Activated naive CD4-positive, alpha-beta T cell (primary cell): Measurements from ENCODE around the gene SIK2.
"Not testable (repeated sequence)": the region's sequence is repeated elsewhere in the genome, so short reads cannot be mapped to it uniquely, and the experiment has no call there.

Source experiments
- DNase-seq, 4 experiments: peaks; one replicate each; lab custom pipeline; 2025; lab: John Stamatoyannopoulos, UW

SIK2 gene

DNA sequence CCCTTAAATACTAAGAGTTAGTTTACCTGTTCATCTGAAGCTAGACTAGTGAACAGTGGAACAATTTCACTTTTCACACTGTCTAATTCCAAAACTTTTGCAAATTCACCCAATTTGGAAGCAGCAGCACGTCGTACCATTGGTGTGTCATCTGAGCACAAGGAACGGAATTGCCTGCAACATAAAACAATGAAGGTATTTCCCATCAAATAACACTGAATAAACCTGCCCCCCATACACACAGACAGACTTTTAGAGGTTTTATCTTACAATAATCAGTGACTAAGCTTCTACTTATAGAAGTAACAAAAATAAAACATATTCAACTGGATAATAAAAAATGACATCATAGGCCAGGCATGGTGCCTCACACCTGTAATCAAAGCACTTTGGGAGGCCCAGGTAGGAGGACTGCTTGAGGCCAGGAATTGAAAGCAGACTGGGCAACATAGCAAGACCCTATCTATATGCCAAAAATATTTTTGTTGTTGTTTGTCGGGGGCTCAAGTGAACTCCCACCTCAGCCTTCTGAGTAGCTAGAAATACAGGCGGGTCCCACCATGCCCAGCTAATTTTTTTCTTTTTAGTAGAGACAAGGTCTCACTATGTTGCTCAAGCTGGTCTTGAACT lies 157.6 kb downstream of the SIK2 start:
- no peak for DNase-seq

DNA sequence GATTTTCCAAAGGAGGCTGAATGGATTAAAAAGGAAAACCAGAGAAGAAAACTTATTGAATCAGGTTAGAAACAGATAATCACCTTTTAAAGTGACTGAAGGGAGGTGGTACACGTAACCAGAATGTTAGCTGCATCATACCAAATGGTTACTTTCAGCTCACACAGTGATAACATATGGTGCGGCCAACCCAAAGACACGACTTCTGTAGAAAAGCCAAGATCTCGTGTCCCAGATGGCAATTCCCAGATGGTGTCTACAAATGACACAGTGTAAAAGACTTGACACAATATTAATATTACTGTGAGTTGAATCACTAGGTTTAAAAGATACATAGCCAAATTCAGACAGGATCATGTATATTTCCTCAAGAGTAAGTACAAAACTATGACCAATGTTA lies 158.8 kb downstream of the SIK2 start:
- DNase-seq, result no peak

DNA sequence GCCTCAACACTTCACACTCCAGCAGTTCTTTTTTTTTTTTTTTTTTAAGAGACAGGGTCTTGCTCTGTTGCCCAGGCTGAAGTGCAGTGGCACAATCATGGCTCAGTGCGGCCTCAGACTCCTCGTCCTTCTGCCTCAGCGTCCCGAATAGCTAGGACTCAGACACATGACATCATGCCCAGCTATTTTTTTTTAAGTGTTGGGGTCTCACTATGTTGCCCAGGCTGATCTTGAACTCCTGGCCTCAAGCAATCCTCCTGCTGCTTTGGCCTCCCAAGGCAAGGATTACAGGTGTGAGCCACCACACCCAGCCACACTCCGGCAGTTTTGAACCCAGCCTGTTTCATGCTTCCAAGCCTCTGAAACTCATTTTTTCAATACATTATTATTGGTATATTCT lies 160.3 kb downstream of the SIK2 start:
- no peak for DNase-seq

DNA sequence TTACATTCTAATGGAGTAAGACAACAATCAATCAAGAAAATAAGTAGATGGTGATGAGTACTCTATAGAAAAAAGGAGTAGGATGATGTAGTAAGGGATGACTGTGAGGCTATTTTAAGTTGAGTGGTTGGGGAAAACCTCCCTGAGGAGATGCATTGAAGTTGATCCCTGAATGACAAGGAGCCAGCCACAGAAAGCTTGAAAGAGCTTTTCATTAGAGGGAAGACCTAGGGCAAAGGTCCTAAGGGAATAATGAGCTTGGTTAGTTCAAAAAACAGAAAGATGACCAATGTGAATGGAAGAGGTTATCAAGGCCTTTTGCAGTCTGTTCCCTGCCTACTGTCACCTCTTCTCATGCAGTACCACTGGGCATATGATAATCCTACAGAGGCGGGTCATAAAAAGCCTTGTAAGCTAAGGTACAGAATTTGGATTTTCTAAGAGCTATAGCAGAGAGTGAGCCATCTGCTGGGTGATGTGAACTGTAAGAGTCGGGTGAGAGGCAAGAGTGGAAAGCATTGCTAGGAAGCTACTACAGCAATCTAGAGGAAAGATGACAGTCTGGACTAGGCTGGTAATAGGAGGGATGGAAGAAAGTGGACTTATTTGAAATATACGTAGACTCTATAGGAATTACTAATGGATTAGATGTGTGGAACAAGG lies 160.9 kb downstream of the SIK2 start:
- no peak for DNase-seq

DNA sequence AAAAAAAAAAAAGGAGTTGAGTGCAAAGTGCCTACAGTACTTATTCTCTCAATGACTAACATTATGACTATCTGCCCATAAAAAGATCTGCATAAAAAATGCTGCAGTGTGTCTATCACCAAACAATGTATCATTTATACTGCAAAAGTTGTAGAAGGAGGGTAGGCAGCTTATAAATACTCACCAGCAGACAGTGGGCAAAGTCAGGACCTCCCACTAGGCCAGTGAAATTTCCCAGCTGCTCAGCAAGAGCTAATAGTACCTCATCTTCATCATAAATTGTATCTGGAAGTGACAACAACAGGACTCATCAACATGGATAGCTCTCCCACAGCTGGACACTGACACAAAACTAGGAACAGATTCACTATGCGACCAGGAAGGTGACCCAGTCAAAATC lies 162.4 kb downstream of the SIK2 start:
- no peak for DNase-seq

DNA sequence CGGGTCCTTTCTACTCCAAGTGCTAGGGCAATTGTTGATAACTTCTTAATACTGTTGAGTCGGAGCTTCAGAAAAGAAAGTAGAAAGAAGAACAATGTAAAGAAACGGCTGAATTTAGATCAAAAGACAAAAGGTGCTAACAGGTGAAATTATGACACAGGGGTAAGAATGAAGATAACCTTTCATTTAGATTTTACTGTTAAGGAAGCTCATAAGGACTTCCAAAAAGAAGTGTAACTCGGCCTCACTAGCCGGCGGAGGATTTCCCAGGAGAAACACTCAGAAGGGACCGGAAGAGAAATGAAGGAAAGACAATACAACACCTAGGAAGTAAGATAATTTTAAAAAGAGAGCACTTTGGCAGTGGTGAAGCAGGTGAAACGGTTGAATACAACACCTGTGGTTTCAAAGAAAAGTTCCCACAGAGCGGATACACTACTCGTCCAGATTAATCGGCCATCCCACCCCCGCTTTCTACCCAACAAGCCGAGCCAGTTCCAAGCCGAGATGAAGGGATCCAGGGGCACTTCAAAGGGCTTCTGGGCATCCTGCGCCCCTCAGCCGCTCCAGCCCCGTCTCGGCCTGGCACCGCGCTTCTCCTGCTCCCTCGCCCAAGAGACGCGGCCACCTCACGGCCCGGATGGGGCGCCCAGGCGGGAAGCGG lies 163.2 kb downstream of the SIK2 start:
- no peak for DNase-seq

DNA sequence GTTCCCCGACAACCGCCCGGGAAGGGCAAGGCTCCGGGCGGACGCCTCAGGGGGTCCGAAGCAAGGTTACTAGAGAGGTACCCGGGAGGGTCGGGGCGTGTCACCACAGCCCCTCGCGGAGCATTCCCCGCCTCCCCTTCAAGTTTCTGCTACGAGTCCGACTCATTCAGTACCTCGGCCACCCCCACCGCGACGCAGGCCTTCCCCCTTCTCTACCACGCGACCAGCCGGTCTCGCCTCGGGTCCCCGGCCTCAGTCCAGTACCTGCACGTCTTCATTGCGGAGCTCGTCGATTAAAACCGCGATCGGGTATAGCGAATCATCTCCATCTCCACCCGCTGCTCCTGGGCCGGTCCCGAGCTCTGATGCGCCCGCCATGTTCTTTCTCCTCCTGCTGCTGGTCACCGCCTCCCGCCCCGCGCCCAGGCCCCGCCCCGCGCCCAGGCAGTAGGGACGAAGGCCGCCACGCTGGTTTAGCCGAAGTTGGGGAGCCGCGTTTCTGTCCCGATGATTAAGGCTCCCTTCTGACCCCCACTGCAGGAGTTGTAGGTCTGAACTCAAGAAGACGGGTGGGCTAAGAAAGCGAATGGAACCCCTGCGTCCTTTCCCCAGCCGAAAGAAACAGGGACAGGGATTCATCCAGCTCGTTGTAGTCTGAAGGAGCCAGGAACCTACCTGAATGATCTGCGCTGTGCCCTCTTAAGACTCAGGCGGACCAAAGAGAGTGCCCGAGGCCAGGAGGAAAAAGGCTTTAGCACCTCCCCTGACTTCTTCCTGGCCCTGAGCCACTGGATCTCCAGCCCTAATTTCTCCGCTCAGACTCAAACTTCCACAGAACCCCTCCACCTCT lies 164.0 kb downstream of the SIK2 start, which contains the start of gene PPP2R1B:
TSS of gene PPP2R1B (minus strand) at position 406 of the 850 bp plus-strand sequence. CDS start at position 378, 28 bp downstream.
- DNase-seq, result peak; percentile 61 to 82 (median 70)

DNA sequence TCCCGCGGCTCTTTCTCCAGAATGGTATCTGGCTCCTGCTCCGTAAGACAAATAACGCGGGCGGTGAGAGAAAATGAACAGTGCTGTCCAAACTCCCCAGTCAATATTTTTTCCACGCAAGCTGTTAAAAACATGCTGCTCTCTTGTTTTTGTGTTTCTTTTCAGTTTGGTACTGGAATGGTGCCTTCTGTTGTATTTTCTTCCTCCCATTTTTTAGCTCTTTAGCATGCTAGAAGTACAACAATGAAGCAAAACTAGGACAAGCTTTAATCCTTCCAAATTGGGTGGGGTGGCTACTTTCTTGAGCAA lies 164.5 kb downstream of the SIK2 start:
- no peak for DNase-seq

DNA sequence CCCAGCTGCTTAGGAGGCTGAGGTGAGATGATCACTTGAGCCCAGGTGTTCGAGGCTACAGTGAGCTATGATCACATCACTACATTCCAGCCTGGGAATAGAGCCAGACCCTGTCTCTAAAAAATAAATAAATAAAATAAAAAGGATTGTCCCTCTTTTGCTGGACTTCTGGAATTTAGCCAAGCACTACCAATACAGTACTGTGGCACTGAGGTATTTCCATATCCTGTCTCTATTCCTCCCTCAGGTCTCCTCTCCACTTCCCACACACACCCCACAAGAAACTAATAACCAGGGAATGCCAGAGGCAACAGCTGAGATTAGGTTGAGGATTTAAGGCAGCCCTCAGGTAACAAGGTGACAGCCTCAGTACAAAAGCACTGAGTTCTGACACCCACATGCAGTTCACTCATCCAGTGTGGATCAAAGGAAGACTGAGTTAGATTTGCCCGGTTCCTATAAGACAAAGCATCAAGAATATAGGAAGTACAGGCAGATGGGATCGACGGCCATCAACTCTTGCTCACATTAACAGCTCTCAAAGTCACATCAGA lies 168.4 kb downstream of the SIK2 start:
- no peak for DNase-seq

DNA sequence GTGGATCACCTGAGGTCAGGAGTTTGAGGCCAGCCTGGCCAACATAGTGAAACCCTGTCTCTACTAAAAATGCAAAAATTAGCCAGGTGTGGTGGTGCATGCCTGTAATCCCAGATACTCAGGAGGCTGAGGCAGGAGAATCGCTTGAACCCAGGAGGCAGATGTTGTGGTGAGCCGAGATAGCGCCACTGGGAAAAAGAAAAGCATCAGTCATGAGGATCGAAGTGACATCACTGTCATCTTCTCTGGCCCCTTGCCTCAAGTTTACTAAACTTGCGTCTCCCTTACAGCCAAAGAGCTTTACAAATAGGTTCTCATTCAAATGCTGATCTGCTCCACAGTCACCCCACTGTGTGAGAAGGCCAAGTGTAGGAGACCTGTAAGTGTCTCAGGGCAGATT lies 169.0 kb downstream of the SIK2 start:
- DNase-seq, result not testable (repeated sequence)

DNA sequence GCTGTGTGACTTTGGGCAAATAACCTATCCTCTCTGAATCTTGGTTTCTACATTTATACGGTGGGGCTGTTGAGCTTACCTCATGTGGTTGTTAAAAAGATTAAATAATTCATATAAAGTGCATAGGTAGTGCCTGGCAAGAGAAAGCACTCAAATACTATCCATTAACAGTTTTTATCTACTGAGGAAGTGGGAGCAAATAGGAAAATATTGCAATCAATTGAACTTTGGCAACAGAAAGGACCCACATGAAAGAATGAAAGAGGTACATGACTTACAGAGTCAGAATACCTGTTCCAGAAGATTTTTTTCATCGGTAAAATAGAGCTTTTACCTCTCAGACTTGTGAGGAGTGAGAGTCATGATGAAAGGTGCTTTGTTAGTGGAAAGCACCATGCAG lies 170.3 kb downstream of the SIK2 start:
- DNase-seq, result no peak

DNA sequence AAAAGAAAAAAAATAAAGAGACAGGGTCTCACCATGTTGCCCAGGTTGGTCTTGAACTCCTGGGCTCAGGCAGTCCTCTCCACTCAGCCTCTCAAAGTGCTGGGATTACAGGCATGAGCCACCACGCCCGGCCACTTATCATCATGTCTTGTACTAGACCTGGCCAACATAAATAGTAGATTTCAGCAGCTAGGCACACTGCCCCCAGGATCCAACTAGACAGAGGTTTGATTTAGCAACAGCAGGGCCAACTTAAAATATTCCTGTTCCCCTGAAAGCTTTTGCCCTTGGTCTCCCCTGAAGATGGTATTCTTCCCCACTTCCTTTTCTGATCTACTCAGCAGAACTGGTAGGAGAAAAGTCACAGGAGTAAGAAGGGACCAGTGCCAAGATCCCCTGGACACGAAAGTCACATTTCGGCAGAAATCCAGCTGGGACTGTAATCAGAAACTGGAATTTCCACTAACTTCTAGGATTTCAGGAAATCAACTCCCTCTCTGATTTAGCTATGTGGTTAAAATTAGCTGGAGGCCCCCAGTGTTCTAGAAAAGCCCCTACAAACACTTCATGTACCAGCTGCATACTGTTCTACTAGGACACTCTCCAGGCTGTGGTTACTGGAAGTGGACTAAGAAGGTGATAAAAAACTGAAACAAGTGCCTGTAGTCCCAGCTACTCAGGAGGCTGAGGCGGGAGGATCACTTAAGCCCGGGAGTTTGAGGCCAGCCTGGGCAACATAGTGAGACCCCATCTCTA lies 172.9 kb downstream of the SIK2 start:
- DNase-seq, result no peak

DNA sequence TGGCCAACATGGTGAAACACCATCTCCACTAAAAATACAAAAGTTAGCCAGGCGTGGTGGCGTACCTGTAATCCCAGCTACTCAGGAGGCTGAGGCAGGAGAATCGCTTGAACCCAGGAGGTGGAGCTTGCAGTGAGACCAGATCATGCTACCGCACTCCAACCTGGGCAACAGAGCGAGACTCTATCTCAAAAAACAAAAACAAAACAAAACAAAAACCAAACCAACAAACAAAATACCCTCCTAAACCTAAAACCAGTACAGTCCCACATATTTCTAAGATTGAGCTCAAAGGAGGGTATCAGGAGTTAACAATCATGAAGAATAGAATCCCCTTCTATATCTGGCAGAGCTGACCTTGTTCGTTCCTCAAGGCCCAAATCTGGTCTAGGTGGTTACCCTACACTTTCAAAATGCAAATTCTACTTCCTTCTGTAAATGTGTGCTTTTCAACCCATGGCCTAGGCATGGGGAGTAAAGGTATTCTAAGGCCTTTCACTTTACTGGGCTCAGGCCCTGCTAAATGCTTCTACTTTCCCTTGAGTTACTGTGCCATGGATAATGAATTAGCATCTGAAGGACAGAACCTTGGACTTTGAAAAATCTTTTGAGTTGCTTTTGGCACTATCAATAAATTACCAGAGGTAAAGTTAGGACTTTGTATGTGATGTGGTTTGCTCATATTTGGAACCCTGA lies 174.3 kb downstream of the SIK2 start:
- DNase-seq, result no peak

DNA sequence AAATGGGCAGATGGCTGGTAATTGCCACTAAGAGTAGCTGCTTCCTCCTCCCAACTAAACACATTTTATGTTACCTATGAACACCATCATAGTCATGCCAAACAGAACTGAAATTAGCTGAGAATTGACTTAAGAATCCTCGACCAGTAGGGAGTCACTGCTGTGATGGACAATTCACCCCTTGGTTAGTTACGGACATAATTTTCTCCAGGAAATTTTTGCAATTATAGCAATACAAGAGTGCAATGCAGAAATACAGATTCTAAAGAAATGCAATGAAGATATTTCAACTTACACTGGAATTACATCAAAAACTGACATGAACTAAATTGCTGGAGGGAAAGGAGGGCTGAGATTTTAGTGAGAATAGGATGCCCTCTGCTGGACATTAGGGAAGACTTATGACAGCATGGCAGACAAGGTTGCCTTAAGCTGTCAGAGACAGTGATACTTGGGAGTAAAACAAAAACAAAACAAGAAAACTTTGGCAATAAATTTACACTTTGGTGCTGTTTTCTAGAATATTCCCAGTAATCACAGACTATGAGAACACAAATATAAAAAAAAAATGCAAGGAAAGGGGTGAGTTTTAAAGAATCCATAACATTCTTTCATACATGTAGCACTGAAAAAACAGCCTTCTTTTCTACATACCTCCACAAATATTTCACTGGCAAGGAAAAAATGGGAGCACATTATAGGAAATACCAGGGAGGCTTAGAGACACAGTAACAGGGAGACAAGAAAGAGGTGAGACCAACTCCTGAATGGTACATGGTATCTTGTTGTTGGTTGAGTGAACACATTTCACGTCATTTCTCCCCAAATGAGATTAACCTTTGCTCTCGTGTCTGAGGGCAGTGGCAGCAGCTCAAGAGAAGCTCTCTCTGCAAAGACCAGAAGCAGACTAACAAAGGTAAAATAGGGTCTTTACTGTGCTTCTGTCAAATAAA lies 175.1 kb downstream of the SIK2 start:
- DNase-seq, result no peak

DNA sequence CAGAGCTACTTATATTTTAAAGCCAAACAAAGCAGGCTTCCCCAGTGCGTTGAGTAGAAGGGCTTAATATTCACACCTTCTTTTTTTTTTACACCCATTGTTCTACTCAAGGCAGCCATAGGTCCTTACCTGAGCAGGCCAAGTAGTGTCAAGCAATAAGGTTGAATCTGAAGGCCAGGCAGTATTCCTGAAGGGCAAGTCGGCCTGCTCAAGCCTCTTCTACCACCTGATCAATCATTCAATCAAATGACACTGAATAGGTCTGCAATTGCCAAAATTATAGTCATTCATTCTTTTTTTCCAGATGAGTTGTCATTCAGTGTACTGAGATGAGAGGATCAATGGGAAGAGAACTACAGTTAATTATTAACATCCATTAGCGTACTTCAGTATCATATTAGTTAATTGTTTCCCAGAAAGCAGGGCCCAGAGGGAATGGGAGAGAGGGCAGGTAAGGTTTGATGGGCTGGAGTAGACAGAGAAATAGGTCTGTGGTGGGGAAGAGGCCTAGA lies 175.9 kb downstream of the SIK2 start:
- DNase-seq, result no peak

DNA sequence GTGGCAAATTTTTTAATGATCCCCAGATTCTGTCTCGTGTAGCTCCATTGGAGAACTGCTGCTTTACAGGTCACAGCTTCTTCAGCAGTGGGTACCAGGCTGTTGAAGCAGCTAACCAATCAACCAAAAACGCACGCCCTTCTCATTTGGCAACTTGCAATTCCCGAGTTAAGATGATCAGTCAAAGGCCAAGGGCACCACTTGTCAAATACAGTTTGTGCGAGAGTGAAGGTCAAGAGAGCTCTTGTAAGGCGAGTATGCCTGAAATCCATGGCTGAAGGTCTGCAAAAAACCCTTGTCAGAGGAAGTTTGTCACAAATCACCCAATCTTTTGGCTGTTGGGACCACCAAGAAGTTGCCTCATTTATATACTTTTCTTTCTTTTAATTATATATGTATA lies 176.9 kb downstream of the SIK2 start:
- no peak for DNase-seq
